HEK293 (cell line): ENCODE measurements around the gene LPO.

Experiments
- CTCF ChIA-PET: fragments of 350-600 bp; formaldehyde crosslinking; extraction: SDS; loops from one replicate; lab custom pipeline; 2021; ENCODE audit warnings: antibody characterized with exemption; lab: Yijun Ruan, JAX
- POLR2A ChIA-PET: fragments of 300-600 bp; formaldehyde crosslinking; extraction: SDS; loops from one replicate; lab custom pipeline; 2020; ENCODE audit warnings: antibody characterized with exemption, inconsistent platforms; lab: Yijun Ruan, JAX
- H3K27ac ChIP-seq: fragments of 200-500 bp; sonication (Bioruptor generic); 2 replicates; pipeline ENCODE4 v1.5.1; 2014; ENCODE audit warnings: low read depth, low read length, control low read depth, inconsistent platforms; ENCODE audit errors: extremely low read depth
- H3K36me3 ChIP-seq, 2 experiments: fragments of 200-500 bp in 1 of 2; sonication (Bioruptor generic) in 1 of 2; 1 replicate in 1 of 2; 2 replicates in 1 of 2; pipeline ENCODE4 v1.5.1; 2014 to 2017; ENCODE audit warnings: inconsistent platforms in 2 of 2, low read length in 2 of 2; ENCODE audit not compliant: control insufficient read depth in 2 of 2, insufficient read depth in 1 of 2
- H3K4me1 ChIP-seq: fragments of 200-500 bp; sonication (Bioruptor generic); 2 replicates; pipeline ENCODE4 v1.5.1; 2014; ENCODE audit warnings: mild to moderate bottlenecking, low read length, inconsistent platforms; ENCODE audit not compliant: control insufficient read depth, insufficient read depth
- H3K4me3 ChIP-seq: 2 replicates; pipeline ENCODE4 v1.5.1; 2011; ENCODE audit warnings: low read depth, mild to moderate bottlenecking, control low read depth, low read length, moderate library complexity
- H3K9me3 ChIP-seq: fragments of 200-500 bp; sonication (Bioruptor generic); 2 replicates; pipeline ENCODE4 v1.5.1; 2014; ENCODE audit warnings: low read depth, low read length, inconsistent platforms; ENCODE audit not compliant: control insufficient read depth, insufficient read depth
- GFI1B ChIP-seq: fragments of 450-650 bp; formaldehyde crosslinking; IDR thresholded peaks from 2 replicates; pipeline ENCODE4 v1.5.1; 2016; ENCODE audit warnings: missing biosample characterization, missing genetic modification characterization
- GLIS1 ChIP-seq: fragments of 450-650 bp; formaldehyde crosslinking; IDR thresholded peaks from 2 replicates; pipeline ENCODE4 v1.5.1; 2016; ENCODE audit warnings: missing biosample characterization, missing genetic modification characterization
- GLIS2 ChIP-seq: fragments of 450-650 bp; formaldehyde crosslinking; IDR thresholded peaks from 2 replicates; pipeline ENCODE4 v1.5.1; 2016; ENCODE audit warnings: missing biosample characterization, missing genetic modification characterization
- KLF17 ChIP-seq: fragments of 450-650 bp; formaldehyde crosslinking; IDR thresholded peaks from 2 replicates; pipeline ENCODE4 v1.5.1; 2016; ENCODE audit warnings: missing biosample characterization, missing genetic modification characterization
- MEIS1 ChIP-seq: sonication (generic); formaldehyde crosslinking; IDR thresholded peaks from 2 replicates; pipeline ENCODE4 v1.8.1; 2022; ENCODE audit warnings: missing genetic modification reagents, mild to moderate bottlenecking, borderline replicate concordance
- PRDM10 ChIP-seq: fragments of 450-650 bp; formaldehyde crosslinking; IDR thresholded peaks from 2 replicates; pipeline ENCODE4 v1.5.1; 2016; ENCODE audit warnings: missing biosample characterization, missing genetic modification characterization
- SCRT1 ChIP-seq: fragments of 450-650 bp; formaldehyde crosslinking; IDR thresholded peaks from 2 replicates; pipeline ENCODE4 v1.5.1; 2016; ENCODE audit warnings: missing biosample characterization, missing genetic modification characterization, borderline replicate concordance
- WT1 ChIP-seq: fragments of 450-650 bp; formaldehyde crosslinking; IDR thresholded peaks from 2 replicates; pipeline ENCODE4 v1.5.1; 2016; ENCODE audit warnings: missing biosample characterization, missing genetic modification characterization
- YY2 ChIP-seq: fragments of 450-650 bp; formaldehyde crosslinking; IDR thresholded peaks from 2 replicates; pipeline ENCODE4 v1.5.1; 2016; ENCODE audit warnings: missing biosample characterization, missing genetic modification characterization
- ZBTB1 ChIP-seq: fragments of 450-650 bp; formaldehyde crosslinking; IDR thresholded peaks from 2 replicates; pipeline ENCODE4 v1.5.1; 2016; ENCODE audit warnings: missing biosample characterization, missing genetic modification characterization
- ZFP37 ChIP-seq: fragments of 450-650 bp; formaldehyde crosslinking; IDR thresholded peaks from 2 replicates; pipeline ENCODE4 v1.5.1; 2016; ENCODE audit warnings: missing biosample characterization, missing genetic modification characterization
- ZNF169 ChIP-seq: fragments of 450-650 bp; formaldehyde crosslinking; IDR thresholded peaks from 2 replicates; pipeline ENCODE4 v1.5.1; 2016; ENCODE audit warnings: missing biosample characterization, missing genetic modification characterization
- ZNF174 ChIP-seq: fragments of 450-650 bp; formaldehyde crosslinking; IDR thresholded peaks from 2 replicates; pipeline ENCODE4 v1.5.0; 2017; ENCODE audit warnings: missing biosample characterization, mild to moderate bottlenecking, missing genetic modification characterization
- ZNF214 ChIP-seq: fragments of 450-650 bp; formaldehyde crosslinking; IDR thresholded peaks from 2 replicates; pipeline ENCODE4 v1.5.1; 2017; ENCODE audit warnings: missing biosample characterization, mild to moderate bottlenecking, missing genetic modification characterization, borderline replicate concordance
- ZNF391 ChIP-seq: fragments of 450-650 bp; formaldehyde crosslinking; IDR thresholded peaks from 2 replicates; pipeline ENCODE4 v1.5.1; 2016; ENCODE audit warnings: low read depth, missing biosample characterization, missing genetic modification characterization, borderline replicate concordance
- ZNF530 ChIP-seq: fragments of 450-650 bp; formaldehyde crosslinking; IDR thresholded peaks from 2 replicates; pipeline ENCODE4 v1.5.1; 2016; ENCODE audit warnings: low read depth, missing biosample characterization, missing genetic modification characterization
- ZNF560 ChIP-seq: fragments of 450-650 bp; formaldehyde crosslinking; IDR thresholded peaks from 2 replicates; pipeline ENCODE4 v1.5.1; 2017; ENCODE audit warnings: missing biosample characterization, missing genetic modification characterization, borderline replicate concordance
- ZNF585B ChIP-seq: fragments of 450-650 bp; formaldehyde crosslinking; IDR thresholded peaks from 2 replicates; pipeline ENCODE4 v1.5.1; 2016; ENCODE audit warnings: missing biosample characterization, missing genetic modification characterization
- ZNF621 ChIP-seq: fragments of 450-650 bp; formaldehyde crosslinking; IDR thresholded peaks from 2 replicates; pipeline ENCODE4 v1.5.1; 2017; ENCODE audit warnings: missing biosample characterization, missing genetic modification characterization
- ZNF626 ChIP-seq: fragments of 450-650 bp; sonication (Bioruptor Pico); formaldehyde crosslinking; IDR thresholded peaks from 2 replicates; pipeline ENCODE4 v1.5.1; 2018; ENCODE audit warnings: missing biosample characterization, missing genetic modification characterization, inconsistent platforms
- ZNF629 ChIP-seq: fragments of 450-650 bp; formaldehyde crosslinking; IDR thresholded peaks from 2 replicates; pipeline ENCODE4 v1.5.1; 2017; ENCODE audit warnings: missing biosample characterization, missing genetic modification characterization
- ZNF658 ChIP-seq: fragments of 450-650 bp; formaldehyde crosslinking; IDR thresholded peaks from 2 replicates; pipeline ENCODE4; 2016; ENCODE audit warnings: missing biosample characterization, missing genetic modification characterization
- ZNF660 ChIP-seq: fragments of 450-650 bp; IDR thresholded peaks from 2 replicates; pipeline ENCODE4 v1.5.1; 2018; ENCODE audit warnings: missing biosample characterization, mild to moderate bottlenecking, missing genetic modification characterization
- ZNF677 ChIP-seq: fragments of 450-650 bp; IDR thresholded peaks from 2 replicates; pipeline ENCODE4 v1.5.0; 2018; ENCODE audit warnings: missing biosample characterization, mild to moderate bottlenecking, missing genetic modification characterization, moderate library complexity
- ZNF768 ChIP-seq: fragments of 450-650 bp; formaldehyde crosslinking; IDR thresholded peaks from 2 replicates; pipeline ENCODE4 v1.5.1; 2018; ENCODE audit warnings: missing biosample characterization, mild to moderate bottlenecking, missing genetic modification characterization
- ZNF792 ChIP-seq: fragments of 450-650 bp; formaldehyde crosslinking; IDR thresholded peaks from 2 replicates; pipeline ENCODE4 v1.5.1; 2016; ENCODE audit warnings: missing biosample characterization, missing genetic modification characterization
- TF ChIP-seq, protein P1 (sequence below): fragments of 450-650 bp; formaldehyde crosslinking; IDR thresholded peaks from 2 replicates; pipeline ENCODE4 v1.5.1; 2016; ENCODE audit warnings: missing biosample characterization, missing genetic modification characterization
- TF ChIP-seq, protein P2 (sequence below): fragments of 450-650 bp; formaldehyde crosslinking; conservative IDR thresholded peaks from 2 replicates; pipeline ENCODE4 v1.5.1; 2016; ENCODE audit warnings: low read depth, missing biosample characterization, missing genetic modification characterization

Gene LPO

DNA sequence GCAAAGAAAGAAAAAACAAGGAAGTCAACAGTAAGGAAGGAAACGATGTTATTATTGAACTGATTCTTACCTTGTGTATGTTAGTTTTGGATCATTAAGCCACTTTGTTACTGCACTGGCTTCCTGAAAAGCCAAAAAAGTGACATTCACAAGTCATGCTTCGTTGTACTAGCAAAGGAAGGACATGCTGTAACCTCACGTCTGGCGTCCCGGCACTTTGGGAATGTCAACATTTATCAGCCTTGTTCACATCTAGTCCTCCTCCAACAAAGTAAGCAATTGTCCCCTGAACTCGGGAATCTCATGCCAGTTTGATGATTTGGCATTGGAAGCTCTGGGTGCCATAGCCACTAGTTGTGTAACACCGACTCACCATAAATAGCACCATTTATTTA, 18.6 kb upstream of the LPO start:
- ChIA-PET CTCF (interaction anchor here (0.9 to 3.0 kb wide), 7 partner anchors 17 to 98 kb away, joined by 3 to 17 read pairs (median 6); no protein-coding TSS in a partner anchor), POLR2A (interaction anchor here (0.6 to 3.6 kb wide), 6 partner anchors 11 to 468 kb away, joined by 3 to 14 read pairs (median 3); no protein-coding TSS in a partner anchor)
- Histone ChIP-seq H3K4me3 (no peak overlapping the region), H3K4me1 (no peaks in the 10 kb centered on the region), H3K36me3 (peaks cover 7 to 24% of the 10 kb centered on the region in 2 experiments; a peak in 2 of 3 replicates), H3K27ac (no peak overlapping the region), H3K9me3 (no peaks in the 10 kb centered on the region)
- TF ChIP-seq WT1 (tag by site-specific recombination), result no peak
- no peak for TF ChIP-seq ZNF585B (tag by site-specific recombination)
- no peak for TF ChIP-seq MEIS1 (CRISPR knock-in tag)
- TF ChIP-seq GFI1B (tag by site-specific recombination), result no peak
- no peak for TF ChIP-seq GLIS2 (tag by site-specific recombination)

DNA sequence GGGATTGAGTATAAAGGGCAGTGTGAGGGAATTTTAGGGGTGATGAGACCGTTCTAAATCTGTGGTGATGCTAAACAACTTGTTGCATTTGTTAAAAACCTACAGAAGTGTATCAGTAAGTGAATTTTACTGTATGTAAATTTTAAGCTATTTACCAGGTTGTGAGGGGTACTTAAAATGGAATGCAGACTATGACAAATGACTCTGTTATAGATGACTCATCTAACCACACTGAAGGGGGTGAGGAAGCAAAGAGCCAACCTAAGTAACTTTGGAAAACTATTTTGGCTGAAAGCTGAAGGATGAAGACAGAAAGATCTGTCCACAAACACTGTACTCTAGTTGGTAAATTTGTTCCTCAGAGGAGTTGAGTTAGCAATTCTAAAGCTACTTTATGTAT, 14.1 kb upstream of the LPO start:
- Histone ChIP-seq H3K9me3 (no peaks in the 10 kb centered on the region), H3K36me3 (no peaks in the 10 kb centered on the region), H3K27ac (no peak overlapping the region), H3K4me1 (no peaks in the 10 kb centered on the region), H3K4me3 (no peak overlapping the region)
- ChIA-PET POLR2A (no interaction called here), CTCF (interaction anchor here (0.5 to 1.5 kb wide), 6 partner anchors 15 to 627 kb away, joined by 3 to 7 read pairs (median 4); partner anchors contain the start of gene LPO)
- no peak for TF ChIP-seq KLF17
- TF ChIP-seq ZNF626 (tag by site-specific recombination), result no peak
- peak; percentile 31; the same call in 1 of the 2 replicates for TF ChIP-seq GLIS1
- no peak for TF ChIP-seq ZNF174 (tag by site-specific recombination)
- no peak for TF ChIP-seq ZNF169
- TF ChIP-seq ZNF658, result no peak
- 0 out of 2 replicates have a peak, but pooled peaks have one; percentile 25 for TF ChIP-seq SCRT1 (tag by site-specific recombination)
- TF ChIP-seq ZNF629, result 0 out of 2 replicates have a peak, but pooled peaks have one; percentile 15
- no peak for TF ChIP-seq ZNF768 (tag by site-specific recombination)
- TF ChIP-seq ZNF792 (tag by site-specific recombination), result no peak
- no peak for TF ChIP-seq ZFP37 (tag by site-specific recombination)
- TF ChIP-seq, protein P1, sequence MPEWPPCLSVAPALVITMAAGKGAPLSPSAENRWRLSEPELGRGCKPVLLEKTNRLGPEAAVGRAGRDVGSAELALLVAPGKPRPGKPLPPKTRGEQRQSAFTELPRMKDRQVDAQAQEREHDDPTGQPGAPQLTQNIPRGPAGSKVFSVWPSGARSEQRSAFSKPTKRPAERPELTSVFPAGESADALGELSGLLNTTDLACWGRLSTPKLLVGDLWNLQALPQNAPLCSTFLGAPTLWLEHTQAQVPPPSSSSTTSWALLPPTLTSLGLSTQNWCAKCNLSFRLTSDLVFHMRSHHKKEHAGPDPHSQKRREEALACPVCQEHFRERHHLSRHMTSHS, result no peak
- TF ChIP-seq, protein P2, sequence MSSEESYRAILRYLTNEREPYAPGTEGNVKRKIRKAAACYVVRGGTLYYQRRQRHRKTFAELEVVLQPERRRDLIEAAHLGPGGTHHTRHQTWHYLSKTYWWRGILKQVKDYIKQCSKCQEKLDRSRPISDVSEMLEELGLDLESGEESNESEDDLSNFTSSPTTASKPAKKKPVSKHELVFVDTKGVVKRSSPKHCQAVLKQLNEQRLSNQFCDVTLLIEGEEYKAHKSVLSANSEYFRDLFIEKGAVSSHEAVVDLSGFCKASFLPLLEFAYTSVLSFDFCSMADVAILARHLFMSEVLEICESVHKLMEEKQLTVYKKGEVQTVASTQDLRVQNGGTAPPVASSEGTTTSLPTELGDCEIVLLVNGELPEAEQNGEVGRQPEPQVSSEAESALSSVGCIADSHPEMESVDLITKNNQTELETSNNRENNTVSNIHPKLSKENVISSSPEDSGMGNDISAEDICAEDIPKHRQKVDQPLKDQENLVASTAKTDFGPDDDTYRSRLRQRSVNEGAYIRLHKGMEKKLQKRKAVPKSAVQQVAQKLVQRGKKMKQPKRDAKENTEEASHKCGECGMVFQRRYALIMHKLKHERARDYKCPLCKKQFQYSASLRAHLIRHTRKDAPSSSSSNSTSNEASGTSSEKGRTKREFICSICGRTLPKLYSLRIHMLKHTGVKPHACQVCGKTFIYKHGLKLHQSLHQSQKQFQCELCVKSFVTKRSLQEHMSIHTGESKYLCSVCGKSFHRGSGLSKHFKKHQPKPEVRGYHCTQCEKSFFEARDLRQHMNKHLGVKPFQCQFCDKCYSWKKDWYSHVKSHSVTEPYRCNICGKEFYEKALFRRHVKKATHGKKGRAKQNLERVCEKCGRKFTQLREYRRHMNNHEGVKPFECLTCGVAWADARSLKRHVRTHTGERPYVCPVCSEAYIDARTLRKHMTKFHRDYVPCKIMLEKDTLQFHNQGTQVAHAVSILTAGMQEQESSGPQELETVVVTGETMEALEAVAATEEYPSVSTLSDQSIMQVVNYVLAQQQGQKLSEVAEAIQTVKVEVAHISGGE (tag by site-specific recombination), result no peak
- no peak for TF ChIP-seq ZNF391 (tag by site-specific recombination)
- TF ChIP-seq ZNF621, result no peak
- no peak for TF ChIP-seq PRDM10 (tag by site-specific recombination)
- TF ChIP-seq ZNF214, result no peak
- TF ChIP-seq ZNF530, result no peak
- TF ChIP-seq ZNF660 (tag by site-specific recombination), result peak; percentile 68; the same call in 1 of the 2 replicates
- TF ChIP-seq ZNF560 (tag by site-specific recombination), result no peak
- no peak for TF ChIP-seq ZNF677
- TF ChIP-seq YY2 (tag by site-specific recombination), result no peak
- TF ChIP-seq ZBTB1 (tag by site-specific recombination), result no peak
